Measurements from ENCODE around the gene OR1A2.
"Not testable (repeated sequence)": the region's sequence is repeated elsewhere in the genome, so short reads cannot be mapped to it uniquely, and the experiment has no call there.

The OR1A2 gene, protein sequence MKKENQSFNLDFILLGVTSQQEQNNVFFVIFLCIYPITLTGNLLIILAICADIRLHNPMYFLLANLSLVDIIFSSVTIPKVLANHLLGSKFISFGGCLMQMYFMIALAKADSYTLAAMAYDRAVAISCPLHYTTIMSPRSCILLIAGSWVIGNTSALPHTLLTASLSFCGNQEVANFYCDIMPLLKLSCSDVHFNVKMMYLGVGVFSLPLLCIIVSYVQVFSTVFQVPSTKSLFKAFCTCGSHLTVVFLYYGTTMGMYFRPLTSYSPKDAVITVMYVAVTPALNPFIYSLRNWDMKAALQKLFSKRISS

DNA sequence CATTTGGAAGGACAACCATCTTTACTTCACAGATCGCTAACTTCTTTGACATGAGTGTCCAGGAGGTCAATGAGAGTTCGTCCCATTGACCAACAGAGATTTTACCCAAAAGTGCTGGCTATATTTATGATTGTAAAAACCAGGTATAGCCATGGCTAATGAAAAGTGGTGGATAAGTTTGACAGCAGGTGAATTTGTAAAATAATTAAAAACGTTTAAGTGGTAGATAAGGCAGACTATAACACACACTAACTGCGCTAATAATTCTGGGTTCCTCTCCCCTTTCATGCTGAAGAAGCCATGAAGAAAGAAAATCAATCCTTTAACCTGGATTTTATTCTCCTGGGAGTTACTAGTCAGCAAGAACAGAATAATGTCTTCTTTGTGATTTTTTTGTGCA, at the start of gene OR1A2:
Gene OR1A2 (plus strand): TSS at position 301 of the 400 bp plus-strand sequence. CDS start 0 bp downstream, at position 301.
- DNase-seq, result no peak

DNA sequence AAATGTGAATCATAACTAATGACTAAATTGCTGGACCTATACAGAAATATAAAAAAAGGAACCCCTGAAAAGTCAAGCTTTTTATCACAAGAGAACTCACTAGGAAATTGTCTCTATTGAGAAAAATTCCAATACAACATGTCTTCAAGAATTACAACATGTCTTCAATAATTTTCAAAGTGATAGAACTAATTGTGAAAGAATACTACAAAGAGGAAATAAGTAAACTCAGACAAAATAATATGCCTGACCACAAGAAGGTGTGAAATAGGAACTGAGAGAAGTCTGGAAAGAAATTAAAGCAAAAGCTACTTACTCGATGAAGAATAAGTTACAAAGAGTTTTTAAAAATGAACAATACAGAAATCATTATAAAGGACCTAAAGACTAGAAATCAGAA, 40.1 kb upstream of the OR1A2 start:
- no peak for DNase-seq

DNA sequence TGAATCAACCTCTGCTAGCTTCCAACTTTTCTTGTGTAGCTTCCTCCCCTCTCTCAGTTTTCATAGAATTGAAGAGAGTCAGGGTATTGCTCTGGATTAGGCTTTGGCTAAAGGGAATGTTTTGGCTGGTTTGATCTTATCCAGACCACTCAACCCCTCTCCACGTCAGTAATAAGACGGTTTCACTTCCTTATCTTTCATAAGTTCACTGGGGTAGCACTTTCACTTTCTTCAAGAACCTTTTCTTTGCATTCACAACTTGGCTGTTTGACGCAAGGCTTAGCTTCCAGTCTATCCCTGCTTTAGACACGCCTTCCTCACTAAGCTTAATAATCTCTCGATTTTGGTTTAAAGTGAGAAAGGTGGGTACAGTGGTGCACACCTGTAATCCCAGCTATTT, 29.7 kb upstream of the OR1A2 start:
- no peak for DNase-seq

DNA sequence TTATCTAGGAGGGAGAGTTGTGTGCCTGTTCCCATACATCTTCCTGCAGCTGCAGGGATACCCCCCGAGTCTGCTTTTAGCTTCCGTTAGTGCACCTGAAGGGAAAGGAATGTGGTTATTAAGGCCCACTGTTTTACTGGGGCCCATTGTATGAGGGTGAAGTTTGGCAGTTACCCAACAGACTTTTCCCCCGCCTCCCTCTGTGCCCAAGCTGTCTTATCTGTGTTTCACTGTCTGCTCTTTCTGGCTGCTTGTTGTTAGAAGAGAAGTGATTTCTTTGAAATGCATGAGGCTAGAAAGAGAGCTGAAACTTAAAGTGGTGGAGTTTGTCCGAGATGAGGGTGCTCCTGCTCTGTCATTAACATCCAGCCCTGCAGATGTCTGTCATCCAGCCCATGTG, 7.4 kb upstream of the OR1A2 start:
- DNase-seq, result no peak

DNA sequence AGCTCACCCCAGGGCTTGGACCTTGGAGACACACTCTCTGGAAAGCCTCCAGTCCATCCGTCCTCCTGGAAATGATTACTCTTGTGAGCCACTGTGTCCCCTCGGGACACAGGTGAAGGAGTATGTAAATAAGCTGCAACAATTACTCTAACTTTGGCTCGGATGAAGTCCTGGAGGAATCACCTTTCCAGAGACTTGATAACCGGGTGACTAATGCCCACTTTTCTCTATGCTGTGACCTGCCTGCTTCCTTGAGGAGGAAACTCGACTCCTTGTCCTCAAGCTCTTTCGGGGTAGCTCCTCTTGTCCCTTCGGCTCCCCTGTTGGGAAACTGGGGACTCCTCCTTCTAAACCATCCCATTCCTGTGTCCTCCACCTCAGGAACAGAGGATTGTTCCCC, 10.0 kb downstream of the OR1A2 start, which contains the start of gene OR1A1:
Gene OR1A1 (plus strand): TSS at position 301 of the 400 bp plus-strand sequence. CDS start 7,954 bp downstream, outside the sequence.
- DNase-seq, result no peak

DNA sequence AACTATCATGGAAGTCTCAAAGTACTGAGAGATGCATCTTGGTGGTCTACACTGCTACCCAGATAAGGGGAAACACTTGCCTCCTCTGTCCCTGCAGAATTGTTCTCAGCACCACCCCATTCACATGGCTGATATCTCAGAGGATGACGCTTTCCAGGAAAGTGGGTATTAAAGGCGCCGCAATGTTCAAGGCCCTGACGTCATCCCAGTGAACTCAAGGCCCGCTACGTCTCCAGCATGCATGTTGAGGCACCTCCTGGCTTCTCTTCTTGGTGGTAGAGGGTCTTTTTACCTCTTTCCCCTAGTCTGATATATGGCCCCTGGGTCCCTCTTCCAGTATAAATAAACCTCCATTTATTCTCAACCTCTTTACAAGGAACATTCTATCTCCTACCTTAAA, 11.2 kb downstream of the OR1A2 start:
- DNase-seq, result no peak

DNA sequence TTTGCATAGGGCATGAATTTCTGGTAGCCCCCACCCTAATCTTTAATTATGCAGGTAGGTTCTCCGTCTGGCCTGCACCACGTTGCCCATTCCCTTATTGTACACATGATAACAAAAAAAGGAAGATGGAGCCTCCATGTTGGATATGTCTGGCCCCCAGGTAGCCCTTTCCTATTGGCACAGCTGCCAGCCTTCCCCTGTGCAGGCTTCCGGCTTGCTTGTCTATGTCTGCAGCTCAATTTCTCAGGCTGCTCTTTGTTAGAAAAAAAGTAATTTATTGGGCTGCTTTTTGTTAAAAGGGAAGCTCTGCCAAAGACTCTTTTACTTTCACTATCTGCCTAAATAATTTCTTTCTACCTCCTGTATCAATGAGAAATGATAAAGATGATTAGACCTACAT, 15.7 kb downstream of the OR1A2 start:
- no peak for DNase-seq

DNA sequence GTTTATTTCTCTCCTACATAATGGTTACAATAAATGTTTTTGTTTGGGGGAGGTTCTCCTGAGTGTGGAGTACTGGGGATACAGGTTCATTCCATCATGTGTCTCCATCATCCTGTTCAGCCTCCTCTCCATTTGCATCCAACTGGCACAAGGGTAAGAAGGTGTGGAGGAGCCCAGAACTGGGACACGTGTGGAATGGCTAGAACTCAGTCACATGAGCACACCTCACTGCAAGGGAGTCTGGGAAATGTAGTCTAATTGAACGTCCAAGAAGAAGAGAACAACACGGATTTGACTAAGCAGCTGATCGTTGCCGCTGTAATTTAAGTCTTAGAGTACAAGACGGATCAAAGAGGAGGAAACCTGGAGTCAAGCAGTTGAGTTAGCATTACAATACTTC, 16.3 kb downstream of the OR1A2 start:
- DNase-seq, result no peak

DNA sequence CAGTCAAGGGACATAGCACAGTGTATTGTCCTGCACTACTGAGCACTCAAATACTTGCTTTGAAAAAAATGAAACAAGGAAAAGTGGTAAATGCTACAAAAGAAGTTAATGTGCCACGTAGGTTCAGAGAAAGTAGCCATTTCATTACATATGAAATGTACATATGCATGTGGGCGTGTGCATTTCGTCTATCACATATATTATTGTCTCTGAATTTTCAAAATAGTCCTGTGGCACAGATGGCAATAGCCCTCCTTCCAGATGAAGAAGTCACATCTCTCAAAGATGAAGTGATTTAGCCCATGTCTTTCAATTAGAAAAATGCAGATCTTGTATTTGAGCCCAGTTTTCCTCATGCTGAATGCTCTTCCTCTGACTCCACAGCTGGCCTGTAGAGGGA, 22.7 kb downstream of the OR1A2 start:
- not testable (repeated sequence) for DNase-seq

DNA sequence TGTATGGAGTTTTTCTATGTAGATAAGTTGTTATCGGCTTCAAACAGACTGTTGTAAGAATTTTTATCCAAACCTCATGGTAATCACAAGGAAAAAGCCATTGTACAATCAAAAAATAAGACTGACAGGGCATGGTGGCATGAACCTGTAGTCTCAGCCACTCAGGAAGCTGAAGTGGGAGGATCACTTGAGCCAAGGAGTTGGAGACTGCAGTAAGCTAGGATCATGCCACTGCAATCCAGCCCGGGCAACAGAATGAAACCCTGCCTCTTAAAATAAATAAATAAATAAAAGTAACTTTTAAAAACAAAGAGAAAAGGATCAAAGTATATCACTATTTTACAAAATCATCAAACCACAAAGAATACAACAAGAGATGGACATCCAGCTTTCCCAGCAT, 24.5 kb downstream of the OR1A2 start:
- DNase-seq, result no peak

DNA sequence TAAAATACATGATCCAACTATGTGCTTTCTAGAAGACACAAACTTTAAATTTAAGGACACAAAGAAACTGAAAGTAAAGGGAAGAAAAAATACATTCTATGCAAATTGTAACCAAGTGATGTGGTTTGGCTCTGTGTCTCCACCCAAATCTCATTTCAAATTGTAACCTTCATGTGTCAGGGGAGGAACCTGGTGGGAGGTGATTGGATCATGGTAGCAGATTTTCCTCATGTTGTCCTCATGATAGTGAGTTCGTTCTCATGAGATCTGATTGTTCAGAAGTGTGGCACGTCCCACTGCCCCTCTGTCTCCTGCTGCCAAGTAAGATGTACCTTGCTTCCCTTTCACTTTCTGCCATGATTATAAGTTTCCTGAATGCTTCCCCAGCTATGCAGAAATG, 25.2 kb downstream of the OR1A2 start:
- no peak for DNase-seq

DNA sequence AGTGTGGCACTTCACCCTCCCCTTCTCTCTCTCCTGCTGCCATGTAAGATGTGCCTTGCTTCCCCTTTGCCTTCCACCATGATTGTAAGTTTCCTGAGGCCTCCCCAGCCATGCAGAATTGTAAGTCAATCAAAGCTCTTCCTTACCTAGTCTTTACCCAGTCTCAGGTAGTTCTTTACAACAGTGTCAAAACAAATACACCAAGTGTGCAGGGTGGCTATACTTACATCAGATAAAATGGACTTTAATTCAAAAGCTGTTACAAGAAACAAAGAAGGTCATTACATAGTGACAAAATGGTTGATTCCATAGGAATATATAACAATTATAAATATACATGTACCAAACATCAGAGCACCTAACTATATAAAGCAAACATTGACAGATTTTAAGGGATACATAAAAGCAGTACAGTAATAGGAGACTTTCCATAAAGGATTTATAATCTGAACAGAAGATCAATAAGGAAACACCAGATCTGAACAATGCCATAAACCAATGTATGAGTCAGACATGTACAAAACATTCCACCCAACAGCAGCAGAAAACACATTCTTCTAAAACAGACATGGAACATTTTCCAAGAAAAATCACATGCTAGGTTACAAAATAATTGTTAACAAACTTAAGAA, 27.5 kb downstream of the OR1A2 start:
- DNase-seq, result not testable (repeated sequence)

DNA sequence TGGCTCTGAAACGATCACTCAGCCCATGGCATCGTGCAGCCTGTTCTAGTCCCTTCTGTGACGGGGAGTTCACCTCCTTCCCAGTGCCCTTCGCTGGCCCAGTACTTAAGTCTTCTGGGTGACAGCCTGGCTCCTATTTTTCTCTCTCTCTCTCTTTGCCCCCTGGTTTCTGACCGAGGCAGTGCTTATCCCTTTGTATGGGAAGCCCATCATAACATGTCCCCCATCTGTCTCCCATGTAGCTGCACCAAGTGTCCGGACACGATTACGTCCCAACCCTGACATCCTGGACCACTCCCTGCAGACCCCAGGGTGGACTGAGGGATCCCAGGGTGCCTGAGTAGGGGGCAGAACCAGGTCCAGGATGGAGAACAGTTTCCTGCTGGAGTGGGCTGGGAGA, 35.0 kb downstream of the OR1A2 start:
- not testable (repeated sequence) for DNase-seq

DNA sequence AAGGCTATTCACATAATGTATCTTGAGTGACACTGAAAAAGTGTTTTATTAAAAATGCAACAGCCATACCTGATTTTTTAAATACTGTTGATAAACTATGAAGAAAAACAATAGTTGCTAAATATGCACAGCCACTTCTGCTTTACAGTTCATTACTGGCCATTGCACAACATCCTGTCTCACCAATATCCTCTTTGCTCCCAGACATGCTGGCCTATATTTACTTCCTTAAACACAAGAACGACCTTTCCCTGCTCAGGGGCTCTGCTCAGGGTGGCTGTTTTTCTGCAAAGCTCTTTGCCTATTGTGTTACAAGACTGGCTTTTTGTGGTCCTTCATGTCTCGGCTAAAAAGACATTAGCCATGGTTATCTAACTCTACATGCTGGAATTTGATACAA, 41.4 kb downstream of the OR1A2 start:
- not testable (repeated sequence) for DNase-seq

DNA sequence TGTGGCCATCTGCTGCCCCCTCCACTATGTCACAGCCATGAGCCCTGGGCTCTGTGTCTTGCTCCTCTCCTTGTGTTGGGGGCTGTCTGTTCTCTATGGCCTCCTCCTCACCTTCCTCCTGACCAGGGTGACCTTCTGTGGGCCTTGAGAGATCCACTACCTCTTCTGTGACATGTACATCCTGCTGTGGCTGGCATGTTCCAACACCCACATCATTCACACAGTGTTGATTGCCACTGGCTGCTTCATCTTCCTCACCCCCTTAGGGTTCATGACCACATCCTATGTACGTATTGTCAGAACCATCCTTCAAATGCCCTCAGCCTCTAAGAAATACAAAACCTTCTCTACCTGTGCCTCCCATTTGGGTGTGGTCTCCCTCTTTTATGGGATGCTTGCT, 43.7 kb downstream of the OR1A2 start:
- DNase-seq, result not testable (repeated sequence)

DNA sequence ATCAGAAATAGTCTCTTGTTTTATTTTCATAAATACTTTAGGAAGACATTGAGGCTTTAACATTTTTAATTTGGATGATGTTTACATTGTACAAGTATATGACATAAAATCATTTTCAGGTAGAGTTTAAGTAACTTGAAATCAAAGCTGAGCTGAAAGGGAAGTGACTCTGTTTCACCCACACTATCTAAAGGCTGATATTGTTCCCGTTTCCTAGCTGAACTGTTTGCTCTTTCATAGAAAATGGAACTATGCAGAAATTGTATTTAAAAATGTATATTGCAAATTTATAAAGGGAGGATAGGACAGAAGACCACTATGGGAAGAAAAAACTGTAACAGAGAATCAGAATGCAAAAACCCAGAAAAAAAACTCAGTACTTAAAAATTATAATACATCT, 47.5 kb downstream of the OR1A2 start:
- not testable (repeated sequence) for DNase-seq

All from fibroblast of skin of right biceps (primary cell).